Suprapubic skin (tissue), 4 donors: ENCODE measurements around the gene CAPNS2.

ENCODE experiments used
- CTCF ChIP-seq, 2 donors: fragments of 200-600 bp in 1 of 2; fragments of 450-650 bp in 1 of 2; sonication (generic) in 1 of 2; IDR thresholded peaks; one replicate each; pipeline ENCODE4 v1.5.1; 2016 to 2019; ENCODE audit warnings: antibody characterized with exemption in 2 of 2, mild to moderate bottlenecking in 1 of 2, moderate library complexity in 1 of 2
- EP300 ChIP-seq: sonication (generic); formaldehyde crosslinking; IDR thresholded peaks from one replicate; pipeline ENCODE4 v1.6.1; 2017; ENCODE audit warnings: antibody characterized with exemption
- POLR2A ChIP-seq, 2 donors: fragments of 450-650 bp; IDR thresholded peaks; one replicate each; pipeline ENCODE4 v1.6.1; 2017; ENCODE audit warnings: antibody characterized with exemption in 2 of 2, mild to moderate bottlenecking in 2 of 2, moderate library complexity in 2 of 2
- POLR2AphosphoS5 ChIP-seq, 3 donors: sonication (generic); formaldehyde crosslinking; IDR thresholded peaks; one replicate each; pipeline ENCODE4 v1.6.1; 2017; ENCODE audit warnings: antibody characterized with exemption in 3 of 3

DNA sequence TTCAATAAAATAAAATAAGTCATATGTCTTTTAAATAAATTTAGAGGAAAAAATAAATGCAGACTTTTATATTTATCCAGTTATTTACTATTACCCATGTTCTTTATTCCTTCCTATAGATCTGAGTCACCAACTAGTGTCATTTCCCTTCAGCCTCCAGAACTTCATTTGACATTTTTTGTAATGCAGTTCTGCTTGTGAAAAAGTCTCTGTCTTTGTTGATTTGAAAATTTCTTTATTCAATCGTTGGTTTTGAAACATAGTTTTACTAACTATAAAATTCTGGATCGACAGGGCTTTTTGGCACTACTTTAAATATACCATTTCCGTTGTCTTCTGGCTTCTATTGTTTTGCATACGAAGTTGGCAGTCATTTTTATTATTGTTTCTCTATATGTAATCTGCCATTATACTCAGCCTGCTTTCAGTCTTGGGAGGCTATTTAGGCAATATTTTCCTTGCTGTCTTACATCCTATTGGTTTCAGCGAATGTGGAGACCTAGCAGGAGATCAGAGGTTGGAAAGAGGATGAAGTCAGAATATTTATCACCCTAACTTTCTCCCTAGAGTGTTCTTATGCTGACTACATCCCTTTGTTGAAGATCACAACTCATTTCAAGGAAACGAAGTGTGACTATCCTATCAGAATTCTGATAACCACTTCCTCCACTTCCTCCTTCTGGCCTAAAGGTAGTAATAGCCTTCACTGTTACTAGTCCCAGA lies 47.3 kb downstream of the CAPNS2 start:
- TF ChIP-seq CTCF (IDR thresholded peaks at IDR 0.05) (no peak), POLR2A (IDR thresholded peaks at IDR 0.05) (no peak), POLR2AphosphoS5 (IDR thresholded peaks at IDR 0.05) (no peak), EP300 (no peak)
